Activated B cell treated with CpG ODN at 0.5 μM for 24 hours (primary cell): Measurements from ENCODE around the gene CEP295NL. TPM values are rescaled to one million over a fixed set of nuclear protein-coding genes. Genes with fewer than 3 reads are reported as not detected.

Experiments used
- ATAC-seq: fragments of 200-7000 bp; cut with Tn5 transposase; one replicate; pipeline ENCODE4 v1.10.0; 2021; ENCODE audit warnings: low read depth, mild to moderate bottlenecking, moderate library complexity
- CTCF ChIA-PET: fragments of 350-600 bp; sonication (Branson Sonifier 250); formaldehyde crosslinking; loops from one replicate; lab custom pipeline; 2021; ENCODE audit warnings: antibody characterized with exemption; lab: Charles Lee
- POLR2A ChIA-PET: fragments of 350-600 bp; sonication (Branson Sonifier 250); formaldehyde crosslinking; loops from one replicate; lab custom pipeline; 2021; ENCODE audit warnings: antibody characterized with exemption; lab: Charles Lee
- DNase-seq: peaks from one replicate; pipeline ENCODE4 v3.0.0; 2022
- H3K27ac Mint-ChIP-seq: one replicate; pipeline ENCODE4 v1.8.0; 2020; ENCODE audit warnings: mixed read lengths
- H3K27me3 Mint-ChIP-seq: one replicate; pipeline ENCODE4 v1.8.0; 2021; ENCODE audit warnings: mixed read lengths
- H3K36me3 Mint-ChIP-seq: one replicate; pipeline ENCODE4 v1.8.0; 2021; ENCODE audit warnings: low read depth, mixed read lengths
- H3K4me1 Mint-ChIP-seq: one replicate; pipeline ENCODE4 v1.8.0; 2021; ENCODE audit warnings: mixed read lengths
- H3K4me3 Mint-ChIP-seq: one replicate; pipeline ENCODE4 v1.8.0; 2020; ENCODE audit warnings: mild to moderate bottlenecking, mixed read lengths
- H3K9me3 Mint-ChIP-seq: one replicate; pipeline ENCODE4 v1.8.0; 2020; ENCODE audit warnings: mixed read lengths
- CTCF ChIP-seq: fragments of 200-600 bp; IDR thresholded peaks from one replicate; pipeline ENCODE4 v1.8.0; 2022; ENCODE audit warnings: antibody characterized with exemption, mild to moderate bottlenecking
- intact Hi-C: fragments of 100-400 bp; cut with micrococcal nuclease; formaldehyde crosslinking; loops from one replicate; pipeline ENCODE4 v1.15.1; 2024
- total RNA-seq: library from RNA; stranded (reverse); gene quantifications from 2 replicates; pipeline ENCODE4 v1.2.3, GENCODE V29; 2022

The CEP295NL gene
- total RNA-seq, 1 donor from 2014 or later: 0.55 TPM

DNA sequence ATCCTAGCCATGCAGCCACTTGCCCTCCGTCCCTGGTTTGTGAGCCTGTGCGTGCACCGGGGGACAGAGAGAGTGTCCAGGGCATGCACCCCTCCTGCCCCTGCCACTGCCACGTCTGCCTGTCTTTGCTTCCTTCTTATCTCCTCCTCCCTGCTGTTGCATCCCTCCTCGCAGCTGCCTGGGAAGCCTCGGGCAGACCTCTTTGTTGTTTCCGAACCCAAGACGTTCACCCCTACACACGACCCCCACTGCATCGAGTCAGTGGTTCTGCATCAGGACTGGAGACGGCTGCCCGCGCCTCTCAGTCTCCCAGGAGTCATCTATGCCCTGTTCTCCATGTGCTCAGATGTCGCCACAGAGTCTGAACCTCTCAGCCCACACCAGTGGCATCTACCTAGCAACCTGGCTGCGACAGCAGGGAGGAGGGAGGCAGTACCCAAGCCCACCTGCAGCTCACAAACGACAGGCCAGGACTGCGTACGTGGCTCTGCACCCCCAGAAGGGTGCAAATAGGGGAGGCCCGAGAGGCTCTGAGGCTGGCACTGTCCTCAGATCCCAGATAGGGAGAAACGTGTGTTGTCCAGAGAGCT, 17.0 kb upstream of the CEP295NL start:
- Mint-ChIP-seq H3K4me1 (peaks cover 20% of the 10 kb centered on the region), H3K36me3 (no peaks in the 10 kb centered on the region), H3K27ac (no peak overlapping the region), H3K9me3 (no peaks in the 10 kb centered on the region), H3K27me3 (peaks cover 10% of the 10 kb centered on the region), H3K4me3 (no peak overlapping the region)
- CTCF ChIA-PET: no interaction called here
- intact Hi-C loops: no loop called here
- no peak for DNase-seq
- no peak for ATAC-seq
- POLR2A ChIA-PET: interaction anchor here (0.6 kb wide), 2 partner anchors 30 to 45 kb away, joined by 3 to 8 read pairs; no protein-coding TSS in a partner anchor
- no peak for TF ChIP-seq CTCF

- Mint-ChIP-seq H3K4me1 (peaks cover 17% of the 10 kb centered on the region), H3K27me3 (peaks cover 10% of the 10 kb centered on the region), H3K9me3 (no peaks in the 10 kb centered on the region), H3K36me3 (no peaks in the 10 kb centered on the region), H3K27ac (no peak overlapping the region), H3K4me3 (no peak overlapping the region)
- ChIA-PET POLR2A (interaction anchor here (0.7 kb wide), 1 partner anchor 32 kb away, joined by 4 read pairs; no protein-coding TSS in a partner anchor), CTCF (no interaction called here)
- ATAC-seq (no peak), DNase-seq (no peak)
- no peak for TF ChIP-seq CTCF
- intact Hi-C loops: no loop called here
These were observed 16.0 kb upstream of the CEP295NL start for GRCh38 chr17:78918979-78919378.

- no peak overlapping the region for H3K27ac Mint-ChIP-seq
These were observed 14.7 kb upstream of the CEP295NL start for GRCh38 chr17:78917451-78918275.

GRCh38 chr17:78915872-78916632, 13.1 kb upstream of the CEP295NL start:
- no peak for ATAC-seq
- H3K4me1 Mint-ChIP-seq: peaks cover 7% of the 10 kb centered on the region
- ChIA-PET POLR2A (interaction anchor here (0.6 to 1.3 kb wide), 2 partner anchors 25 to 38 kb away, joined by 3 read pairs; no protein-coding TSS in a partner anchor), CTCF (interaction anchor here (2.0 kb wide), 1 partner anchor 50 kb away, joined by 5 read pairs; no protein-coding TSS in a partner anchor)
- H3K4me3 Mint-ChIP-seq: no peak overlapping the region
- TF ChIP-seq CTCF: no peak
- no peak for DNase-seq
- H3K36me3 Mint-ChIP-seq: no peaks in the 10 kb centered on the region
- intact Hi-C loops: no loop called here
- peaks cover 7% of the 10 kb centered on the region for H3K27me3 Mint-ChIP-seq
- H3K27ac Mint-ChIP-seq: no peak overlapping the region
- no peaks in the 10 kb centered on the region for H3K9me3 Mint-ChIP-seq

More at GRCh38 chr17:78917451-78918275, 14.7 kb upstream of the CEP295NL start:
- CTCF ChIA-PET: no interaction called here
- intact Hi-C loops: no loop called here
- DNase-seq: no peak
- no peak for ATAC-seq
- Mint-ChIP-seq H3K27me3 (peaks cover 7% of the 10 kb centered on the region), H3K4me1 (peaks cover 7% of the 10 kb centered on the region), H3K9me3 (no peaks in the 10 kb centered on the region), H3K4me3 (no peak overlapping the region), H3K36me3 (no peaks in the 10 kb centered on the region)
- POLR2A ChIA-PET: no interaction called here
- no peak for TF ChIP-seq CTCF
